ENCODE data around the gene LARP4B.
A peak's percentile ranks its signal among the peaks of the same experiment; 100 is the strongest.

The LARP4B gene

DNA sequence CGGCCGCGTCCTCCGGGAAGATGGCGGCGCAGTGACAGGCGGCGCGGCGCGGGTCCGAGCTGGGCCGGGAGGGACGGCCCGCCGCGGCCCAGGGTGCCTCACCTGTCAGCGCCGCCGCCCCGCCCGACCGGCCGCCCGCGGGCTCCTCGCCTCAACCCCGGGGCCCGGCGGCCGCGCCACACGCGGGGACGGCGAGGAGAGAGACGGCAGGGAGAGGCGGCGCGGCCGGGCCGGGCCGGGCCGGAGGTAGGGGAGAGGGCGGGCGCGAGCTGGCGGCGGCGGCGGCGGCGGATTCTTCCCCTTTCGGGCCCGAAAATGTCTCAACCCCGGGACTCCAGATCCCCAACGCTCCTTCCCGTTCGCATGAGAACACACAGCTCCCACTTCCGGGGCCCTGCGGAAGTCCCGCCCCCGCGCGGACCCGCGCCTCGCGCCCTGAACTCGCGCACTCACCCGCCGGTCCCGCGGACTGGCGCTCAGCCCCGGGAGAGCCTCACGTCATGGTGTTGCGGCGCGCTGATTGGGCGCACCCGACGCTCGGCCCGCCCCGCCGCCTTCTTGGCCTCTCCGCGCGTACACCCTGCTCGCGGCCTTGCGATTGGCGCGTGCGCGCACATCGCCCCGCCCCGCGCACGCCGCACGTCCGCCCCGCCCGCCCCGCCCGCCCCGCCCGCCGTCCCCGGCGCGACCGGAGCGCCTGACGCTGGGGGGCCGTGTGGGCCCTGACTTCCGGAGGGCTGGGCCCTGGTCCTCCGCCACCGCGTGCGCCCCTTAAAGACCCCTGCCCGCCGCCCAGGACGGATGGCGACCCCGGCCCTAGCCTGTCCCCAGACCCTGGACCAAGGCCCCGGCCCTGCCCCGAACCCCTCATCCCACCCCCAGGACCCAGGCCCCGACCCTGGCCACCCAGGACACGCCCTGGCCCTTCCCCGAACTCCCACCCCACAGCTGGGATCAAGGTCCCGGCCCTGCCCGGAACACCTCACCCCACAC lies at the start of gene LARP4B:
TSS of gene LARP4B (minus strand) at position 380 of the 993 bp plus-strand sequence. CDS start 45,984 bp downstream, outside the sequence.
- Histone ChIP-seq H3K4me3 (ENCODE audit: low read depth, low read length) (peak within 1 kb of the TSS; percentile 96), H3K27me3 (ENCODE audit: control insufficient read depth, insufficient read depth, low read length) (no peaks in the 10 kb centered on the region), H3K9me3 (ENCODE audit: control insufficient read depth, insufficient read depth, low read length) (no peaks in the 10 kb centered on the region), H3K9ac (ENCODE audit: low read depth, low read length) (peak within 1 kb of the TSS; percentile 38), H3K36me3 (ENCODE audit: control insufficient read depth, insufficient read depth, low read length) (no peaks in the 10 kb centered on the region), H3K4me1 (ENCODE audit: control insufficient read depth, insufficient read depth, low read length) (peaks cover 9% of the 10 kb centered on the region)

DNA sequence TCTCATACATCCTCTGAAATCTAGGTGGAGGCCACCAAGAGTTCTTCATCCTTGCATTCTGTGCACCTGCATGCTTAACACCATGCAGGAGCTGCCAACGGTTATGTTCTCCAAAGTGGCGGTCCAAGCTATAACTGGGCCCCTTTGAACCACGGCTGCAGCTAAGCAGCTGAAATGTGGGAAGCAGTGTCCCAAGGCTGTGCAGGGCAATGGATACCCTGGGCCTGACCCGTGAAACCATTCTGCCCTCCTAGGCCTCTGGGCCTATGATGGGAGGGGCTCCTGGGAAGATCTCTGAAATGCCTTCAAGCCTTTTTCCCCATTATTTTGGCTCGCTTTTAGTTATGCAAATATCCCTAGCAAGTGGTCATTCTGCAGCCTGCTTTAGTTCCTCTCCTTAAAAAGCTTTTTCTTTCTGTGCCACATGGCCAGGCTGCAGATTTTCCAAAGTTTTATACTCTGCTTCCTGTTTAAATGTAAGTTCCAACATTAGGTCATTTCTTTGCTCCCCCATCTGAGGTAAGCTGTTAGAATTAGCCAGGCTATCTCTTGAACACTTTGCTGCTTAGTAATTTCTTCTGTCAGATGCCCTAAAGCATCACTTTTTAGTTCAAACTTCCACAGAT lies 49.1 kb upstream of the LARP4B start:
- Histone ChIP-seq H3K4me1 (ENCODE audit: control insufficient read depth, insufficient read depth, low read length) (no peaks in the 10 kb centered on the region), H3K36me3 (ENCODE audit: control insufficient read depth, insufficient read depth, low read length) (peaks cover 4% of the 10 kb centered on the region), H3K4me3 (ENCODE audit: low read depth, low read length) (no peak overlapping the region), H3K27me3 (ENCODE audit: control insufficient read depth, insufficient read depth, low read length) (no peaks in the 10 kb centered on the region), H3K9me3 (ENCODE audit: control insufficient read depth, insufficient read depth, low read length) (peaks cover 13% of the 10 kb centered on the region), H3K9ac (ENCODE audit: low read depth, low read length) (no peak overlapping the region)

DNA sequence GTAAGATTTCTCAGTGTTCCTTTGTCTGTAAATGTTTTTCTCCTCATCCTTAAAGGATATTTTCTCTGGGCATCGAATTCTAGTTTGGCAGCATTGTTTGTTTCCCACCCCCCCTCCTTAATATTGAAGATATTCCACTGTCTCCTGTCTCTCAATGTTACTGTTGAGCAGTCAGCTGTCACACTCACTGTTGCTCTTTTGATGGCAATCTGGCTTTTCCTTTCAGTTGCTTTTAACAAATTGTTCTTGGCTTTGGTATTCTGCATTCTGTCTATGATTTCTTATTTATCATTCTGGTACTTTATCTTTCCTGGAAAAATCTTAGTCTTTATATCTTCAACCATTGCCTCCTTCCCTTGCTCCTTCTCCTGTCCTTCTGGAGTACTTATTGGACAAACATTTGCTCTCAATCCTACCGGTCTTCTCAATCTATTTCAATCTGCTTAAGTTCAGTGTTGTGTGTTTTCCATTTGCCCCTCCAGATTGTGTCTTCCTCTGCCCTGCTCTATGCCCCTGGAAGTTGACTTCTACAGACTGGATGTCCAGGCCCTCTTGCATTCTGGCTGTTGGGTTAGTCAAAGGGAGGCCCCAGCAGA lies 47.4 kb upstream of the LARP4B start:
- Histone ChIP-seq H3K27me3 (ENCODE audit: control insufficient read depth, insufficient read depth, low read length) (no peaks in the 10 kb centered on the region), H3K36me3 (ENCODE audit: control insufficient read depth, insufficient read depth, low read length) (peaks cover 4% of the 10 kb centered on the region), H3K4me1 (ENCODE audit: control insufficient read depth, insufficient read depth, low read length) (no peaks in the 10 kb centered on the region), H3K4me3 (ENCODE audit: low read depth, low read length) (no peak overlapping the region), H3K9ac (ENCODE audit: low read depth, low read length) (no peak overlapping the region), H3K9me3 (ENCODE audit: control insufficient read depth, insufficient read depth, low read length) (peaks cover 13% of the 10 kb centered on the region)

DNA sequence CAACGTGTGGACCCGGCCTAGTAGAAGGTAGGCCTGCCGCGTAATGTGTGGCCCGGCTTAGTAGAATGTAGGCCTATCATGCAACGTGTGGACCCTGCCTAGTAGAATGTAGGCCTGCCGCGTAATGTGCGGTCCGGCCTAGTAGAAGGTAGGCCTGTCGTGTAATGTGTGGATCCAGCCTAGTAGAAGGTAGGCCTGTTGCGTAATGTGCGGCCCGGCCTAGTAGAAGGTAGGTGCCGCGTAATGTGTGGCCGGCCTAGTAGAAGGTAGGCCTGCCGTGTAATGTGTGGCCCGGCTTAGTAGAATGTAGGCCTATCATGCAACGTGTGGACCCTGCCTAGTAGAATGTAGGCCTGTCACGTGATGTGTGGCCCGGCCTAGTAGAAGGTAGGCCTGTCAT lies 44.8 kb upstream of the LARP4B start:
- H3K9me3 ChIP-seq (ENCODE audit: control insufficient read depth, insufficient read depth, low read length), result peaks cover 13% of the 10 kb centered on the region

DNA sequence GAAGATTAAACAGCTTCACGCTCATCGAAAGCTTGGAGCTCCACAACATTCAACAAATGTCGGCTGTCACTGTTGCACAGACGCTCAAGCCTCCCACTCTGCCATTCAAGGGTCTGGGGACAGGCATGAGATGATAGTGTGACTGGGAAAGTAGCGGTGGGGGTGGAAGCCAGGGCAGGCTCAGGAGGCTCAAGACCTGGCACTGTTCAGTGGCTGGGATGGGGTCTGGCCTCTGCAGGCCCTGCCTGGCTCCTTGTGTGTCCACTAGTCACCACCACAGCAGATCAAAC lies 43.2 kb upstream of the LARP4B start:
- no peaks in the 10 kb centered on the region for H3K4me1 ChIP-seq (ENCODE audit: control insufficient read depth, insufficient read depth, low read length)
- no peak overlapping the region for H3K9ac ChIP-seq (ENCODE audit: low read depth, low read length)
- no peaks in the 10 kb centered on the region for H3K36me3 ChIP-seq (ENCODE audit: control insufficient read depth, insufficient read depth, low read length)
- H3K9me3 ChIP-seq (ENCODE audit: control insufficient read depth, insufficient read depth, low read length), result peaks cover 4% of the 10 kb centered on the region
- H3K4me3 ChIP-seq (ENCODE audit: low read depth, low read length), result no peak overlapping the region
- no peaks in the 10 kb centered on the region for H3K27me3 ChIP-seq (ENCODE audit: control insufficient read depth, insufficient read depth, low read length)

More for the DNA sequence above, 44.8 kb upstream of the LARP4B start:
- no peak overlapping the region for H3K4me3 ChIP-seq (ENCODE audit: low read depth, low read length)
- H3K36me3 ChIP-seq (ENCODE audit: control insufficient read depth, insufficient read depth, low read length), result peaks cover 4% of the 10 kb centered on the region
- H3K4me1 ChIP-seq (ENCODE audit: control insufficient read depth, insufficient read depth, low read length), result no peaks in the 10 kb centered on the region
- no peak overlapping the region for H3K9ac ChIP-seq (ENCODE audit: low read depth, low read length)
- no peaks in the 10 kb centered on the region for H3K27me3 ChIP-seq (ENCODE audit: control insufficient read depth, insufficient read depth, low read length)

DNA sequence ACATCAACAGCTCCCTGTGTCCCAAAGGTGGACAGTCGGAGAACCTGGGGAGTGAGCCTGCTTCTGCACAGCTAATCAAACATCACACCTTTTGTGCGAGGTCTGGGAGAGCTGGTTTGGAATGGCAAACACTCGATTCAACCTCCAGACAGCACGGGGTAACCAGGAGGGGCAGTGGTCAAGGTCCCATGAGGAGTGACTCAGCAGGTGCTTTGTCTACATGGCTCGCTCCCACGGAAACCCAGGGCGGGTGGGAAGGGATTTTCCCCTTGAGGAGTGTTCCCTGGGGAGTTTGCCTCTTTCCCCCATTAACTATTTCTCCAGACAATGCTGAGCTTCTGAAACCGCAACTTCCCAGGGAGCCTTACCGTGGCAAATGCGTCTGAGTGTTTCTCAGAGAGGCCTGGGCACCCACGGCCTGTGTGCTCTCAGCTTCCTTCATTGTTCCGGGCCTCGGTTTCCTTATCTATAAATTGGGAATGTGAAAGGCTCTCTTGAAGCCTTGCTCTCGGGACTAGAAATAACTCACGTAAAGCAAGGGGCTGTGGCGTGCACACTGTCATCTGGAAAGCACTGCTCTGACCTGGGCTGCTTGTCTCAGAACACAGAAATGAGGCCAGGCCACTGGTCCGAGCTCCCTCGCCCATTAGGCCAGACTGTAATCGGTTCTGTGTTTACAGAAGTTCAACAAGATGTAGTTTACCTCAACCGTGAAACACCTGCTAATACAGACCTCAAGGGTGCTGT lies 42.7 kb upstream of the LARP4B start:
- no peaks in the 10 kb centered on the region for H3K27me3 ChIP-seq (ENCODE audit: control insufficient read depth, insufficient read depth, low read length)
- H3K36me3 ChIP-seq (ENCODE audit: control insufficient read depth, insufficient read depth, low read length), result no peaks in the 10 kb centered on the region
- H3K9me3 ChIP-seq (ENCODE audit: control insufficient read depth, insufficient read depth, low read length), result peaks cover 2% of the 10 kb centered on the region
- no peak overlapping the region for H3K4me3 ChIP-seq (ENCODE audit: low read depth, low read length)
- H3K9ac ChIP-seq (ENCODE audit: low read depth, low read length), result no peak overlapping the region
- no peaks in the 10 kb centered on the region for H3K4me1 ChIP-seq (ENCODE audit: control insufficient read depth, insufficient read depth, low read length)

DNA sequence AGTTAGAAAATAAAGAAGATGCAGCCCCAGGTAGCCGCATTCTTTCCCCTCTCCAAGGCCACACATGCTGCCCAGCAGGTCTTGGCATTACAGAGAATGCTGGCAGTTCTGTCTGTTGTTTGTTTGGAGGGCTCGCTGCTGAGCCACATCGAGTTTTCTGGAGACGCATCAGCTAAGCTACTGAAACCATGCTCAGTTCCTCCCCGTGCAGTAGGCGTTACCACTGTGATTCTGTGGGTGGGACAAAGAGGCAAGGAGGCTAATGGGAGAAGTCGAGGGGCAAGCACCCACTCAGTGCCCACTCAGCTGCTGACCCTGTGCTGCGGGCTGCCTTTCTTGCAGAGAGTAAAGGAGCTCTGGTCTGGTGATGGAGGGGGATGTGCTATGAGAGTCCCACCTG lies 41.3 kb upstream of the LARP4B start:
- no peak overlapping the region for H3K4me3 ChIP-seq (ENCODE audit: low read depth, low read length)
- H3K27me3 ChIP-seq (ENCODE audit: control insufficient read depth, insufficient read depth, low read length), result no peaks in the 10 kb centered on the region
- H3K9ac ChIP-seq (ENCODE audit: low read depth, low read length), result no peak overlapping the region
- no peaks in the 10 kb centered on the region for H3K9me3 ChIP-seq (ENCODE audit: control insufficient read depth, insufficient read depth, low read length)
- no peaks in the 10 kb centered on the region for H3K4me1 ChIP-seq (ENCODE audit: control insufficient read depth, insufficient read depth, low read length)
- H3K36me3 ChIP-seq (ENCODE audit: control insufficient read depth, insufficient read depth, low read length), result no peaks in the 10 kb centered on the region

DNA sequence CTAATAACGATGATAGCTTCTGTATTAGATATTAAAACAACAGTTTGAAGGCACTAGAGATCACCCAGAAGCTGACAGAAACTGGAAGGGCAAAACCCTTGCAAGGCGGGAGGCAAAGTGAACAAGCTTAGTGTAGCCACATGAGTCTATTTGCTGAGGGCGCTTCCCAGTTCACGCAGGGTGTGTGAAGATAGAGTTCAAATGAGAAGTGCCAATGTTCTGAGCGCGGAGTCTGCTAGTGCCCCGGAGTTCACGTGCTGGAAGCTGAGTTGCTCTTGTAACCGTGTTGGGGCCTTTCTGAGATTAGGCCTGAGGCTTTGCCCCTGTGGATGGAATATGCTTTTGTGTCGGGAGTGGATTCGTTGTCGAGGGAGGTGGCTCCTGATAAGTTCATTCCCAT lies 40.1 kb upstream of the LARP4B start:
- H3K27me3 ChIP-seq (ENCODE audit: control insufficient read depth, insufficient read depth, low read length), result no peaks in the 10 kb centered on the region
- H3K4me3 ChIP-seq (ENCODE audit: low read depth, low read length), result no peak overlapping the region
- H3K36me3 ChIP-seq (ENCODE audit: control insufficient read depth, insufficient read depth, low read length), result no peaks in the 10 kb centered on the region
- no peaks in the 10 kb centered on the region for H3K4me1 ChIP-seq (ENCODE audit: control insufficient read depth, insufficient read depth, low read length)
- no peaks in the 10 kb centered on the region for H3K9me3 ChIP-seq (ENCODE audit: control insufficient read depth, insufficient read depth, low read length)
- H3K9ac ChIP-seq (ENCODE audit: low read depth, low read length), result no peak overlapping the region

DNA sequence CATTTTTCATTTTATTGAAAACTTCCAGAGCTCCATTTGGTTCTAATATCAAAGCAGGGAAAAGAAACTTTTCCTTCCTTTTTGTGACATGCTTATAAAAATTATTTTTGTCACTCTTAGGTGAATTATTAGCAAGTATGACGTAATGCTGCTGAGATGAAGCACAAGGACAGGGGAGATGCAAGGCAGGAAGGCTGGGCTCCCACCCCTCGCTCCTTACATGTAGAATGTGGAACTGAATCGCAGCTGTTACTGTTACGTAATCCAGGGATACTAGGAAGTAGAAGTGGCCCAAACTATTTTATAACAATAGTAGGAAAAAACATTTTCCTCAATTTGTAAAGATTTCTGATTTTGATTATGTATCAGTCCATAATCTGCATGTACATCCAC lies 39.6 kb upstream of the LARP4B start:
- Histone ChIP-seq H3K36me3 (ENCODE audit: control insufficient read depth, insufficient read depth, low read length) (no peaks in the 10 kb centered on the region), H3K4me1 (ENCODE audit: control insufficient read depth, insufficient read depth, low read length) (no peaks in the 10 kb centered on the region), H3K9me3 (ENCODE audit: control insufficient read depth, insufficient read depth, low read length) (no peaks in the 10 kb centered on the region), H3K4me3 (ENCODE audit: low read depth, low read length) (no peak overlapping the region), H3K27me3 (ENCODE audit: control insufficient read depth, insufficient read depth, low read length) (no peaks in the 10 kb centered on the region), H3K9ac (ENCODE audit: low read depth, low read length) (no peak overlapping the region)

DNA sequence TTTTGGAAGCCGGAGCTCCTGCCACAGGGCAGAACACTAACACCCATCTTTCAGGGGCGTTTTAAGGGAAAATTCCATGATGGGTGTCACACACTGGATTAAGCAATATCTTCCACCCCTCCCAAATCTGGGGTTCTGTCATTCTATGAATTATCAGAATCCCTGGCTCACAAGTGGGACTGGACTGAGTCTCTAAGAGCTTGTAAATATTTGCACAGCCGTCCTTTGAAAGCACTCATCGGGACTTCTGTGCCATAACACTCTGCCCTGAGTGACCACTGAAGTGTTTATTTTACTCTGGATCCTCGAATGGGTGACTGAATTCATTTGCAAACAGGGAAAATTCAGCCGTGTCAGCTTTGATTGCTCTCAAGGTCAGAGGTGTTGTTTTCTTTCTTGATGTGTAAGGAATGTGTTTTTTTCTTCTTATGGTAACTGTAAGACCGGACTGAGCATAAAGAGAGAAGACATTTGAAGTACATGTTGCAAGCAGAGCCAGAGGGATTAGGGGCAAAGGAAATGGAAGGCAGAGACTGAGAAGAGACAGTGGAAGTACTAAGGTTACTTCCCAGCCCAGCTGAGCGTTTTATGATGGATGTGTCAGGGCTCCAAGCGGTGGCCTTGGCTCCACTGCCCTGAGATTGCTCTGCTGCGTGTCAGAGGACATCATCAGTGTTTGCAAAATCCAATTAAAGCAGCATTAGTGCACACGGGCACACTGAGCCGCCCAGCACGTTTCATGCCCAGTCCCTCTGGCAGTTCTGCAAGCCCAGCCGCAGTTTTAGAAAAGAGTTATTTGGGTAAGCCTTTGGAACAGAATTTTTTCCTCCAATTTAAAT lies 39.0 kb upstream of the LARP4B start:
- Histone ChIP-seq H3K9ac (ENCODE audit: low read depth, low read length) (no peak overlapping the region), H3K9me3 (ENCODE audit: control insufficient read depth, insufficient read depth, low read length) (no peaks in the 10 kb centered on the region), H3K36me3 (ENCODE audit: control insufficient read depth, insufficient read depth, low read length) (no peaks in the 10 kb centered on the region), H3K27me3 (ENCODE audit: control insufficient read depth, insufficient read depth, low read length) (no peaks in the 10 kb centered on the region), H3K4me3 (ENCODE audit: low read depth, low read length) (no peak overlapping the region), H3K4me1 (ENCODE audit: control insufficient read depth, insufficient read depth, low read length) (no peaks in the 10 kb centered on the region)
